GM18526 (cell line): ENCODE results near the gene CNNM3.

Experiments used
- POLR2A ChIP-seq: IDR thresholded peaks from 3 replicates; pipeline ENCODE4 v1.6.1; 2011; ENCODE audit not compliant: insufficient read length; ENCODE audit errors: extremely low read depth

CNNM3 gene

DNA sequence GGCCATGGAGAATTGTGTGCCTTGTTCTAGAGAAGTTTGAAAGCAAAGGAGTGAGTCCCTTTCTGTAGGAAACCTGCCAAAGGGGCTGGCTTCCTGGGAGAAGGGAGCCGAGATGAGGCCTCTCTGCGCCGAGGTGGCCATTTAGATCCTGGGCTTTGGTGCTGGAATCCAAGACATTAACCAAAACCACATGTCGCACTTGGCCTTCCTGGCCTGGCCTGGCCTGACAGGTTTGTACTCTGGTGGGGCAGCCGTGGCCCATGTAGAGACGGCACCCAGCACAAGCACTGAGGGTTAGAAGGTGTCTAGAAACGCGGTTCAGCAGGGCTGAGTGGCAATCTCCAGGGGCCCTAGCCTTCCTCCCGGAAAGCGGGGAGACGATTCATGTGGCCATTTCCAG is 7.1 kb downstream of the CNNM3 start:
- TF ChIP-seq POLR2A: no peak

DNA sequence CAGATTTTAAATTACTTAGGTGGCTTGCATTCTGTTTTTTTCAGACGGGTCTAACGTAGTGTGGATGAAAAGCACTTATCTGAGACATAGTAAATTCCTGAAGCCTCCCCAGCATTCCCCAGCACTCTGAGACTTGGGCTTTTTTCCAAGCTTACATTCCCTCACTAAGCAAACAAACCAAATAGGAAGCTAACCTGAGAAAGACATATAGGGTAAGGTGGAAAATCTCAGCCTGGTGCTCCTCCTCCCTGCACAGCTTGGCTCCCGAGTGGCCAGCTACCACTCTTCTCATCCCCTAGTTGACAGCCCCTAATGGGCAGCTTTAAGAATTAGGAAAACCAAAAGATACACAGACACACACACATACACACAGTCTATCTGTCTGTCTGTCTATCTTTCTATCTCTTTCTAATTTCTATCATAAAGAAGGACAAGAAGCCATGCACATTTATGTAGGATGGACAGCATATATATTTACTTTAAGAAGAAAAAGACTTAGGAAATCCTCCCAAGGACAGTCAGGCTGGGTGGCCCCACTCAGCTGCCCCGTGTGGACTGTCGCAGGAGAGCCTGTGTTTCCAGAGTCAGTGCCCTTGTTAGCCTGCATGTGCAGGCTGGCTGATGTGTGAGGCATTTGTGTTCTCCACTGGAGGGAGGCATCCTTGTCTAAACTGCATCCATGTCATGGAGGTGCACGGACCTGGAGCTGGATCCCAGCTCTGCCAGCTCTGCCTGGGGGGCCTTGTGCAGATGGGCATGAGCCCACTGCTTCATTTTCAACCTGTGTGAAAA is 8.2 kb downstream of the CNNM3 start:
- no peak for TF ChIP-seq POLR2A

DNA sequence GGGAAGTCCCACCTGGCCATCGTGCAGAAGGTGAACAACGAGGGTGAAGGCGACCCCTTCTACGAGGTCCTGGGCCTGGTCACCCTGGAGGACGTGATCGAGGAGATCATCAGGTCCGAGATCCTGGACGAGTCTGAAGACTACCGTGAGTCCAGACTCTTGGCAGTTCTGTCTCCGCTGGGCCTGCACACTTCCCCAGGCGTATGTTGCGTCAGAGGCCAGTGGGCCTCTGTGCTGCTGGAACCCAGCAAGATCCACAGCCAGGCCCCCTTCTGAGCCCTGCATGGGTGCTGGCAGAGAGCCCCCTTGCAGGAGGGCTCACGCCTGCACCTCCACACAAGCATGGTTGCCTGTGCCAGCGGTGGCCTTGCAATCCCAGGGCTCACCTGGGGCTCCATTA is 9.0 kb downstream of the CNNM3 start:
- TF ChIP-seq POLR2A: no peak

DNA sequence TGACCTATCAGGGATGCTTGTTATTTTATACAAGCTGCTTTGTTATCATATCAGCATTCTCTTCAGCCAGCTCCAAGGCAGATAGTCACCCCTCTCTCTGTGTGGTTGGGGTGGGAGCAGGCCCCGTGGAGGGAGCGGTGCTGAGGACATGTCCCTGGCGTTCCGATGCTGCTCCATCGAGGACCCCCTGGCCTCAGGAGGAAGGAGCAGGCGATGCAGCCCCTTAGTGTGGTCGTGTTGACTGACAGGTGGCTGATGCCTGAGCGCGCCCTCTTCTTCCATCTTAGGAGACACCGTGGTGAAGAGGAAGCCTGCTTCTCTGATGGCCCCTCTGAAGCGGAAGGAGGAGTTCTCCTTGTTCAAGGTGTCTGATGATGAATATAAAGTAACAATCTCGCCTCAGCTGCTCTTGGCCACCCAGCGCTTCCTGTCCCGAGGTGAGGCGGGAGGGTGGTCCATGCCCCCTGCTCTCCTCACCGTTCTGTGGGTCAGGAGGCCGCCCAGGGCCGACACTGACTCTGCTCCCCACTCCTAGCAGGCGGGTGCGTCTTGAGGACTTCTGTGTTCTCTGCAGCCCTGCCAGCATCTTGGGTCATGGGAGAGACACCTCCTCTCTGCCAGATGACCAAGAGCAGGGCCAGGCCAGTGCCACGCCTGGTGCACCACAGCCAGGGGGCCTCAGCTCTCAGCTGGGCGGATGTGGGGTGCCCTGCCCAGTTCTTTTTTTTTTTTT is 10.6 kb downstream of the CNNM3 start:
- no peak for TF ChIP-seq POLR2A

DNA sequence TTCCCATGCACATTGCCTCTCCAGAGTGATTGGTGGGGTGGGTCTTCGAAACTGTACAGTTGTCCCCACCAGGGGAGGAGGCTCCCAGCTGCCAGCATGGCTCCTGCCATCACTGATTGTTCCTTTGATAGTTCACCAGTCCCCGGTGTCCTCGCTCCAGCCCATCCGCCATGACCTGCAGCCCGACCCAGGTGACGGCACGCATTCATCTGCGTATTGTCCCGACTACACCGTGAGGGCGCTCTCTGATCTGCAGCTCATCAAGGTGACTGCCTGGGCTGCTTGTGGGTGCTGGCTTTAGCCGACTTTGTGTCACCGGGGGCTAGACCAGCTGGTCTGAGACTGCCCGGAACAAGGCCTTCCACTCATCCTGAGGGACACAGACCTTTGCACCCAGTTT is 12.4 kb downstream of the CNNM3 start:
- TF ChIP-seq POLR2A: no peak

DNA sequence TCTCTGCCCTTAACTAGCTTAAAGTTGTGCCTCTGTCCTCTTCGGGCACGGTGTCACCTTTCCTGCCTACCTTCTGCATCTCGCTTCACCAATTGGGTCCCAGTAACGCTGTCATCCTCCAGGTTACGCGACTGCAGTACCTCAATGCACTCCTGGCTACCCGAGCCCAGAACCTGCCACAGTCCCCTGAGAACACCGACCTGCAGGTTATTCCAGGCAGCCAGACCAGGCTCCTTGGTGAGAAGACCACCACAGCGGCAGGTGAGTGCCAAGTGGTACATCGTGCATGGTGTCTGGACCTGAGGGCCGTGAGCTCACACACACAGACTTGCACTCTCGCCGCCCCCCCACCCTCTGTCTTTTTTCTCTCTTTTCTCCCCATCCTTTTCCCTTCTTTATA is 12.8 kb downstream of the CNNM3 start:
- no peak for TF ChIP-seq POLR2A

DNA sequence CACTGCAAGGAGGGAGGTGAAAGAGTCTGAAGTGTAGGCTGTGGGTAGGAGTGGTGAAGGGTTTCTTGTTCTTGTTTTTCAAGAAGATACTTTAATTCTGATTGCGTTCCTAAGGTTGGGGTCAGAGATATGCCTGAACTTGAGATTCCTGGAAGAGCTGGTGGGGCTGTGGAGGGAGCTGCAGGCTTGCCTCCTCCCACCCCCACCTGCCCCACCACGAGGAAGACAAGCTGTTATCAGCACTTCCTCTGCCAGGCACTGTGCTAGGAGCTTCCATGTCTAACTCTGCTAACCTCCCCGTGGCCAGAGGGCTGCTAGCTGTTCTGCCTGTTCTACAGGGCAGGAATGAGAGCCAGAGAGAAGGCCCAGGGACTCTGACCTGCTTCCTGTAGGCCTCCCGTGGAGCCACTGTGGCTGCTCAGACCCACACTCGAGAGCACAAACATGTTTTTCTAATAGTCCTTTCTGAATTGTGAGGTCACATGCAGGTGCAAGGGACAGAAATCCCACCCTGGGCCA is 14.0 kb downstream of the CNNM3 start:
- TF ChIP-seq POLR2A: no peak

DNA sequence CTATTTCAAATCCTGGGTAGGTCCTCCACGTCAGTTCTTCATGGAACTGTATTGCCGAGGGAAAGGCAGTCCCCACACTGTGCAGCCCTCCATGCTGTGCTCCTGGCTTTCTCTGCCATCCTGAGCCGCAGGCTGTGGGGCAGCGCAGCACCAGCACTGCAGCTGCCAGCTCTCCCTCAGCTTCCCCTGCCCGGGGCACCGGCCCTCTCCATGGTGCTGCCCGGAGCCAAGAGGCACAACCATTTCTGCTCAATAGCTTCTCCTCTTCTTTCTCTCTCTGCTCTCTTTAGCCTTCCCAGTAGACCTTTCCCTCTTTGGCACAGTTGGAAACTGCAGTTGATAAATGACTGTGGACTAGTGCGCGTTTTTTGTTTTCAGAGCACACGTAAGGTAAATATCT is 15.6 kb downstream of the CNNM3 start:
- TF ChIP-seq POLR2A: no peak

DNA sequence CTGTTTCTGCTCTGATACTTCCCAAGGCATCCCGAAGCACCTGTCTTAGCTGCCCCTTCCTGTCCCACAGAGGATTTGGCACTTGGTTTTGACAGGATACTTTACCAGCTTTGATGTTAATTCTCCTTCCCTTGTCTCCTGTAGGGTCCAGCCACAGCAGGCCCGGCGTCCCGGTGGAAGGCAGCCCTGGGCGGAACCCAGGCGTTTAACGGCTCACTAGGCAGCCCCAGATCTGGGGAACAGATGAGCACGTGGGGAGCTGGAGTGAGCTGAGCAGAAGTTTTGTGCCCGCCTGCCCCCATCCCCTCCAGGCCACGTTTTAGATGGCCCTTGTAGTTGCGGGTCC is 16.3 kb downstream of the CNNM3 start:
- no peak for TF ChIP-seq POLR2A

DNA sequence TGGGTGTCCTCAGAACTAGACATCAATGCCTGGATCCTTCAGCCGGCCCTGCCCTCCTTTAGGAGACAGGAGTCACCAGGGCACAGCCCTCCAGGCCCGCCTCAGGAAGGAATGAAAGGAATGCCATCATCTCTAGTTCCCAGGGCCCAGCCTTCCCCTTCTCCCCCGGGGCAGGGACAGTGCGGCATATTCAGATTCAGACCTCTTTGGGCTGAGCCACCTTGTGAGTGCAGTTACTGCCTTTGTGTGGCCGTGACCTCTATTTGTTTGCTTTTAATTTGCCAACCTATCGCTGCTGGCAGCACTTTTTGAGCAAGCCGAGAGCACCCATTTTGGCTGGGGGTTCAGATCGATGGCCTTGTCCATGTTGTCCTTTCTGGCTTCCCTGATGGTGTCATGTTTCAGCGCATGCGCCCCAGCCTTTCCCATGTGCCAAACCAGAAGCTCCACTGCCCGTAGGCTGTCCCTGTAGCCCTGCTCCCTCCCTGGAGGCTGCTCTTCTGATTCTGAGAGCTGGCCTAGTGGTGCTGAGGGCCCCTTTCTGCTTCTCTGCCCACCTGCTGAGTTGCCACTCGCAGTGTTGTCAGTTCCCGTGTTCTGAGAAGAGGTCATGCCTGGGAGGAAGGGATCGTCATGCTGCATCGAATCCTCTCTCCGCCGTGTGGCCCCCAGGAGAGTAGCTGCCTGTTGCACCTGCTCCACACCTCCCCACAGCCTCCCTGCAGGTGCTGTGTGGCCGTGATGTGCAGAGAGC is 16.9 kb downstream of the CNNM3 start:
- TF ChIP-seq POLR2A: no peak

DNA sequence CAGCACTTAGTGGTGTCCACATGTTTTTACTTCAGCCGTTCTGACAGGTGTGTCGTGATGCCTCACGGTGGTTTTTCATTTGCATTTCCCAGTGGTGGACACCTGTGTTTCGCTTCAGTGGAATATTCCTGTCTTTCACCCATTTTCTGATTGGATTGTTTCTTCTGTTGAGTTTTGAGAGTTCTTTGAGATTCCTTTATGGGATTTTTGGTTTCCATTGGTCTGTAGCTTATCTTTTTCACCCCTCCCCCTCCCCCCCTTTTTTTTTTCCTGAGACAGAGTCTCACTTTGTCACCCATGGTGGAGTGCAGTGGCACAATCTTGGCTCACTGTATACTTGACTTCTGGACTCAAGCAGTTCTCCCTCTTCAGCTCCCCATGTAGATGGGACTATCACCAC is 19.8 kb downstream of the CNNM3 start:
- no peak for TF ChIP-seq POLR2A

DNA sequence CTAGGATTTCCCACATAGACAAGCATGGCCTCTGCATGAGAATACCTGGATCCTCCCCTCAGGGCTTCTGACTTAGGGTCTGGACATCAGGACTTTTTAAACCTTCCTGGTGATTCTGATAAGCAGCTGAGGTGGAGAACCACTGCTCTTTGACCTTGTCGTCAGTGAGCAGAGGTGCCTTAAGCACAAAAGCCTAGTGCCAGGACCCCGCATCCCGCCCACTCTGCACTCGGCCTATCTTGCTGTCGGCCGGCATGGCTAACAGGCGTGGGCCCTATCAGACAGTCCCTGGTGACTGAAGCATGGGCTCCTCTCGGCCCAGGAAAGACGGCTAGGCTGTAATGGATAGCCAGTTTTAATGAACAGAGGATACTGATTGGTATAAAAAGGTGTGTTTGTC is 21.5 kb downstream of the CNNM3 start:
- no peak for TF ChIP-seq POLR2A

DNA sequence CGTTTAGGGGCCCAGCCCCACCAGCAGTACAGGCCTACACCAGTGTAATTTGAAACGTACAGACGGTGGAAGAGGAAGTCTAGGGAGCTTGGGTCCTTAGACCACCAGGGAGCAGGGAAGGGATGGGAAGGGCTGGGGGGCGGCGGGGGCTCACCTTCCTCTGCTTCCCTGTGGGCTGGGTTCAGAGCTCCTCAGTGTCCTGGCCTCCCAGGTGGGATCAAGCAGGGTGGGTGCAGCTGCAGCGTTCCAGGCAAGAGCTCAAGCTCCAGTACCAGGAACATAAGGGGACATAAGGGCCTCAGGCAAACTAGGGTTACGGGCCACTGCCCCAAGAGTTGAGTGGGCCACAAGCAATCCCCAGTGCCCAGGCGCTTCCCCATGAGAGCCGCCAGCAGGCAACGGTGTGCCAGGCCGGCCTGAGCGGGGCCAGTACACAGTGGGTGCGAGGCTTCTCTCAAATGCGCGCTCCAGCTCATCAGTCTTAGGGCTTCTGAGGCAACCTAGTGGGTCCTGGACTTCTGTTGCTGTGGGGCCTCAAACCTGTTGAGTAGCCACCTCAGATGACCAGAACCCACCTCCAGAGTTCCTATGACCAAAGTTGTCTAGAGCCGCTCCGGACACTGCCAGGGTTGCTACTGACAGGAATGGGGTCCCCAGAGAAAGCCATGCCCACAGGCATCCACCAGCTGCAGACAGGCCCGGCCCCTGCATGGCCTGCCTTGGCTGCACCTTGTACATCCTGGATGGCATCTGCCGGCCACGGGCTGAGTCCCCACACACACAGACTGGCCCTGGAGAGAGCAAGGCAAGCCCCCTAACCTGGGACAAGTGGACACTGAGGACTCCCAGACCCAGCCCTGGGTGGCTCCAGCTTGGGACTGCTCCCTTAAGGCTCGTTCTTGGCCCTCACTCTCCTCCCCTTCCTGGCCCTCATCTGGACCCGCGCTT is 22.6 kb downstream of the CNNM3 start:
- no peak for TF ChIP-seq POLR2A

DNA sequence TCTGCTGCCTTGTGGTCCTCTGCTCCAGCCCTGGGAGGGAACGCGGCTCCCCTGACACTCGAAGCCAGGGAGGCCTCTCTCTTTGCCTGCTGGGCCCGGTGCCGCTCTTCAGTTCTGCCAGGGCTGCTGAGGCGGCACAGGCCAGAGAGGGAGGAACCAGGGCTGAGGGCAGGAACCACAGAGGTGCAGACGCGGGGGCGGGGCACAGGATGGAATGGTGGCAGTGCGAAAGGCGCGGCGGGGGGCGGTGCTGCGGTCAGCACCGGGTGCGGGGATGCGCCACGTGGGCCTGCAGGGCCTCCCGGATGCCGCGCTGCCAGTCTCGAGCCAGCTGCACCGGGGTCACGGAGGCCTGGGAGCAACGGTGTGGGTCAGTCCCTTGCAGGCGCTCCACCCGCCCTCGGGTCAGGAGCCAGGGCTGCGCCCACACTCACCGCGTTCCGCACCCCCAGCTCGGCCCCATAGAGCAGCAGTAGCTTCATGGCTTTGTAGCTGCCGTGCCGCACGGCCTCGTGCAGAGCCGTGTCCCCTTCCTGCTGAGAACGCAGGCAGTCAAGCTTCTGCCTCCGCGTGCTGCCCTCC is 23.3 kb downstream of the CNNM3 start:
- no peak for TF ChIP-seq POLR2A
